Neural cell (in vitro differentiated cells): ENCODE results near the gene CTNNA2. TPM values are rescaled to one million over a fixed set of nuclear protein-coding genes. Genes with fewer than 3 reads are reported as not detected.

Source experiments
- H2AFZ ChIP-seq: fragments of 200-600, 300-800 bp; sonication (generic), shearing (Covaris generic); 2 replicates; pipeline ENCODE4 v1.6.0; 2014; ENCODE audit warnings: low read depth, mild to moderate bottlenecking, antibody characterized with exemption, low read length, moderate library complexity
- H3F3A ChIP-seq: fragments of 200-600 bp; shearing (Covaris generic); 2 replicates; pipeline ENCODE4 v1.6.1; 2016; ENCODE audit warnings: mild to moderate bottlenecking, moderate library complexity, mixed read lengths, antibody characterized with exemption, low read length; ENCODE audit not compliant: insufficient read depth, poor library complexity, severe bottlenecking
- H3K27ac ChIP-seq: fragments of 200-600, 300-800 bp; sonication (generic), shearing (Covaris generic); 2 replicates; pipeline ENCODE4 v1.5.1; 2014; ENCODE audit warnings: mild to moderate bottlenecking, low read length, moderate library complexity
- H3K27me3 ChIP-seq: fragments of 300-800, 200-600 bp; sonication (generic), shearing (Covaris generic); 2 replicates; pipeline ENCODE4 v1.6.0; 2014; ENCODE audit warnings: mild to moderate bottlenecking, low read depth, low read length, moderate library complexity; ENCODE audit not compliant: insufficient read depth
- H3K36me3 ChIP-seq: fragments of 300-800, 200-600 bp; sonication (generic), shearing (Covaris generic); 2 replicates; pipeline ENCODE4 v1.5.1; 2014; ENCODE audit warnings: mild to moderate bottlenecking, antibody characterized with exemption, low read length, moderate library complexity; ENCODE audit not compliant: insufficient read depth
- H3K4me2 ChIP-seq: fragments of 300-800, 200-600 bp; sonication (generic), shearing (Covaris generic); 2 replicates; pipeline ENCODE4 v1.6.0; 2014; ENCODE audit warnings: mild to moderate bottlenecking, low read length
- H3K4me3 ChIP-seq: fragments of 300-800, 200-600 bp; sonication (generic), shearing (Covaris generic); 2 replicates; pipeline ENCODE4 v1.5.1; 2014; ENCODE audit warnings: mild to moderate bottlenecking, low read length, moderate library complexity
- H3K79me2 ChIP-seq: fragments of 200-600 bp; shearing (Covaris generic); replicated peaks from 2 replicates; pipeline ENCODE4 v1.6.0; 2014; ENCODE audit warnings: mild to moderate bottlenecking, low read length, moderate library complexity; ENCODE audit not compliant: insufficient read depth
- H3K9ac ChIP-seq: fragments of 300-800, 200-600 bp; sonication (generic), shearing (Covaris generic); 2 replicates; pipeline ENCODE4 v1.6.1; 2016; ENCODE audit warnings: mild to moderate bottlenecking, low read length, mixed read lengths
- H3K9me2 ChIP-seq: fragments of 200-600 bp; shearing (Covaris generic); 2 replicates; pipeline ENCODE4 v1.6.1; 2016; ENCODE audit warnings: mild to moderate bottlenecking, low read length, mixed read lengths; ENCODE audit not compliant: insufficient read depth
- H3K9me3 ChIP-seq: fragments of 200-600, 300-800 bp; sonication (generic), shearing (Covaris generic); 2 replicates; pipeline ENCODE4 v1.6.1; 2016; ENCODE audit warnings: mild to moderate bottlenecking, mixed run types, low read length, moderate library complexity, mixed read lengths
- H4K20me1 ChIP-seq: fragments of 200-600 bp; shearing (Covaris generic); 2 replicates; pipeline ENCODE4 v1.6.1; 2016; ENCODE audit warnings: mild to moderate bottlenecking, mixed run types; ENCODE audit not compliant: insufficient read depth
- EP300 ChIP-seq: fragments of 450-650 bp; conservative IDR thresholded peaks from 2 replicates; pipeline ENCODE4 v1.6.1; 2014; ENCODE audit warnings: antibody characterized with exemption, mild to moderate bottlenecking, moderate library complexity; ENCODE audit not compliant: poor library complexity, severe bottlenecking
- EZH2 ChIP-seq: fragments of 200-600, 300-800 bp; shearing (Covaris generic), sonication (generic); IDR thresholded peaks from 2 replicates; pipeline ENCODE4 v1.6.1; 2014; ENCODE audit warnings: antibody characterized with exemption, low read length, borderline replicate concordance, mild to moderate bottlenecking; ENCODE audit not compliant: insufficient read depth, poor library complexity, severe bottlenecking
- MXI1 ChIP-seq: fragments of 450-650 bp; conservative IDR thresholded peaks from 2 replicates; pipeline ENCODE4 v1.6.1; 2014; ENCODE audit warnings: antibody characterized with exemption, mild to moderate bottlenecking; ENCODE audit not compliant: poor library complexity, severe bottlenecking
- POLR2AphosphoS5 ChIP-seq: IDR thresholded peaks from 2 replicates; pipeline ENCODE4 v1.6.1; 2012
- RAD21 ChIP-seq: fragments of 450-650 bp; conservative IDR thresholded peaks from 2 replicates; pipeline ENCODE4 v1.6.1; 2014; ENCODE audit warnings: antibody characterized with exemption, mild to moderate bottlenecking, moderate library complexity
- SMC3 ChIP-seq: fragments of 450-650 bp; conservative IDR thresholded peaks from 2 replicates; pipeline ENCODE4 v1.6.1; 2014; ENCODE audit warnings: antibody characterized with exemption, mild to moderate bottlenecking, moderate library complexity; ENCODE audit not compliant: poor library complexity
- TAF1 ChIP-seq: IDR thresholded peaks from 2 replicates; pipeline ENCODE4 v1.6.1; 2012; ENCODE audit warnings: low read depth
- polyA plus RNA-seq: library from polyadenylated mRNA; depleted of rRNA; stranded (reverse); fragments of >200 nt; gene quantifications from 2 replicates; pipeline ENCODE4 v1.2.3, GENCODE V29; 2014
- TF ChIP-seq, protein P1 (sequence below): IDR thresholded peaks from 2 replicates; pipeline ENCODE4 v1.6.1; 2012; ENCODE audit warnings: borderline replicate concordance
- TF ChIP-seq, protein P2 (sequence below): fragments of 450-650 bp; IDR thresholded peaks from 2 replicates; pipeline ENCODE4 v1.5.1; 2014; ENCODE audit warnings: antibody characterized with exemption, mild to moderate bottlenecking, moderate library complexity; ENCODE audit not compliant: poor library complexity, severe bottlenecking

Gene CTNNA2
- polyA plus RNA-seq, 1 donor from 2014 or later = 194 TPM

GRCh38 chr2:80300346-80300745 lies 787.5 kb downstream of the CTNNA2 start:
- H3F3A ChIP-seq = no peaks in the 10 kb centered on the region
- no peak overlapping the region for H3K27ac ChIP-seq
- H3K36me3 ChIP-seq = no peaks in the 10 kb centered on the region
- H4K20me1 ChIP-seq = no peaks in the 10 kb centered on the region
- H3K4me3 ChIP-seq = peak overlapping the region; percentile 31
- no peak overlapping the region for H3K4me2 ChIP-seq
- H3K79me2 ChIP-seq = no peaks in the 10 kb centered on the region
- H3K27me3 ChIP-seq = peaks cover 43% of the 10 kb centered on the region
- H3K9ac ChIP-seq = no peak overlapping the region
- H3K9me2 ChIP-seq = no peaks in the 10 kb centered on the region
- H3K9me3 ChIP-seq = no peaks in the 10 kb centered on the region
- no peak overlapping the region for H2AFZ ChIP-seq
- no peak for TF ChIP-seq RAD21
- TF ChIP-seq EP300 = no peak
- TF ChIP-seq, protein P1, sequence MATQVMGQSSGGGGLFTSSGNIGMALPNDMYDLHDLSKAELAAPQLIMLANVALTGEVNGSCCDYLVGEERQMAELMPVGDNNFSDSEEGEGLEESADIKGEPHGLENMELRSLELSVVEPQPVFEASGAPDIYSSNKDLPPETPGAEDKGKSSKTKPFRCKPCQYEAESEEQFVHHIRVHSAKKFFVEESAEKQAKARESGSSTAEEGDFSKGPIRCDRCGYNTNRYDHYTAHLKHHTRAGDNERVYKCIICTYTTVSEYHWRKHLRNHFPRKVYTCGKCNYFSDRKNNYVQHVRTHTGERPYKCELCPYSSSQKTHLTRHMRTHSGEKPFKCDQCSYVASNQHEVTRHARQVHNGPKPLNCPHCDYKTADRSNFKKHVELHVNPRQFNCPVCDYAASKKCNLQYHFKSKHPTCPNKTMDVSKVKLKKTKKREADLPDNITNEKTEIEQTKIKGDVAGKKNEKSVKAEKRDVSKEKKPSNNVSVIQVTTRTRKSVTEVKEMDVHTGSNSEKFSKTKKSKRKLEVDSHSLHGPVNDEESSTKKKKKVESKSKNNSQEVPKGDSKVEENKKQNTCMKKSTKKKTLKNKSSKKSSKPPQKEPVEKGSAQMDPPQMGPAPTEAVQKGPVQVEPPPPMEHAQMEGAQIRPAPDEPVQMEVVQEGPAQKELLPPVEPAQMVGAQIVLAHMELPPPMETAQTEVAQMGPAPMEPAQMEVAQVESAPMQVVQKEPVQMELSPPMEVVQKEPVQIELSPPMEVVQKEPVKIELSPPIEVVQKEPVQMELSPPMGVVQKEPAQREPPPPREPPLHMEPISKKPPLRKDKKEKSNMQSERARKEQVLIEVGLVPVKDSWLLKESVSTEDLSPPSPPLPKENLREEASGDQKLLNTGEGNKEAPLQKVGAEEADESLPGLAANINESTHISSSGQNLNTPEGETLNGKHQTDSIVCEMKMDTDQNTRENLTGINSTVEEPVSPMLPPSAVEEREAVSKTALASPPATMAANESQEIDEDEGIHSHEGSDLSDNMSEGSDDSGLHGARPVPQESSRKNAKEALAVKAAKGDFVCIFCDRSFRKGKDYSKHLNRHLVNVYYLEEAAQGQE = no peak

DNA sequence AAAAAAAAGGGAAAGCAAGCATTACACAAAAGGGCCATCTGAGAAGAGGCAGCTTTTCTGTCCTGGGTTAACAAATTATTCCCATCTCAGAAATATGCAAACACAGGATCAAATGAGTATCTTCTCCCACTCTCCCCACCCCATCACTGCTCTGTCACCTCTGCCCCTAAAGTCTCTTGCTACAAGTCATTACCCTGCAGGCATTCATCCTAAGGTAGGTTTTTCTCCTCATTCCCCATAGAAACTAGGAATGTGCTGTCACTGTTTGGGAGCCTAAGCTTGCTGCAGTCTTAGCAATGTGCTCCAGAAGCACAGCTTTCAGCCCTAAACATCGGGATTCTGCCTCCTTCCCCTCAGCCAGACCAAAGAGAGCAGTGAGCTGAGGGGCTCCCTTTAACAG lies 788.1 kb downstream of the CTNNA2 start:
- H3K4me2 ChIP-seq = no peak overlapping the region

More for the DNA sequence above, 788.1 kb downstream of the CTNNA2 start:
- Histone ChIP-seq H3K27me3 (peaks cover 46% of the 10 kb centered on the region), H3K9me3 (no peaks in the 10 kb centered on the region), H3K9ac (no peak overlapping the region), H3K4me3 (peak overlapping the region; percentile 31), H2AFZ (no peak overlapping the region), H3K79me2 (no peaks in the 10 kb centered on the region), H3F3A (no peaks in the 10 kb centered on the region), H3K36me3 (no peaks in the 10 kb centered on the region), H3K27ac (no peak overlapping the region), H3K9me2 (no peaks in the 10 kb centered on the region), H4K20me1 (no peaks in the 10 kb centered on the region)
- TF ChIP-seq EP300 (no peak), POLR2AphosphoS5 (no peak), TAF1 (no peak), SMC3 (no peak), RAD21 (no peak), MXI1 (no peak), EZH2 (no peak)
- TF ChIP-seq, protein P1 = no peak
- TF ChIP-seq, protein P2, sequence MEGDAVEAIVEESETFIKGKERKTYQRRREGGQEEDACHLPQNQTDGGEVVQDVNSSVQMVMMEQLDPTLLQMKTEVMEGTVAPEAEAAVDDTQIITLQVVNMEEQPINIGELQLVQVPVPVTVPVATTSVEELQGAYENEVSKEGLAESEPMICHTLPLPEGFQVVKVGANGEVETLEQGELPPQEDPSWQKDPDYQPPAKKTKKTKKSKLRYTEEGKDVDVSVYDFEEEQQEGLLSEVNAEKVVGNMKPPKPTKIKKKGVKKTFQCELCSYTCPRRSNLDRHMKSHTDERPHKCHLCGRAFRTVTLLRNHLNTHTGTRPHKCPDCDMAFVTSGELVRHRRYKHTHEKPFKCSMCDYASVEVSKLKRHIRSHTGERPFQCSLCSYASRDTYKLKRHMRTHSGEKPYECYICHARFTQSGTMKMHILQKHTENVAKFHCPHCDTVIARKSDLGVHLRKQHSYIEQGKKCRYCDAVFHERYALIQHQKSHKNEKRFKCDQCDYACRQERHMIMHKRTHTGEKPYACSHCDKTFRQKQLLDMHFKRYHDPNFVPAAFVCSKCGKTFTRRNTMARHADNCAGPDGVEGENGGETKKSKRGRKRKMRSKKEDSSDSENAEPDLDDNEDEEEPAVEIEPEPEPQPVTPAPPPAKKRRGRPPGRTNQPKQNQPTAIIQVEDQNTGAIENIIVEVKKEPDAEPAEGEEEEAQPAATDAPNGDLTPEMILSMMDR = no peak
